H1 (cell line): ENCODE results near the gene ASH1L. TPM values are rescaled to one million over a fixed set of nuclear protein-coding genes. Genes with fewer than 3 reads are reported as not detected.

Source experiments
- CTCF ChIA-PET: fragments of 300-600 bp; sonication (Branson Sonifier 250); formaldehyde crosslinking; loops from one replicate; lab custom pipeline; 2021; ENCODE audit not compliant: partially characterized antibody; lab: Charles Lee
- POLR2A ChIA-PET: fragments of 300-600 bp; sonication (Branson Sonifier 250); formaldehyde crosslinking; loops from one replicate; lab custom pipeline; 2021; ENCODE audit warnings: inconsistent platforms; ENCODE audit not compliant: partially characterized antibody; lab: Charles Lee
- DNase-seq, 2 experiments: peaks; one replicate each; pipeline versions ENCODE4 v3.0.0 to v3.0.0-alpha.2; 2010 to 2022; ENCODE audit warnings: low spot score in 2 of 2, low read depth in 1 of 2, mixed read lengths in 1 of 2
- FAIRE-seq: peaks from 2 replicates; lab custom pipeline; 2011; peaks lifted over from hg19 to GRCh38; lab: Jason Lieb, UNC
- H2AFZ ChIP-seq: 2 replicates; pipeline ENCODE4 v1.8.1; 2012; ENCODE audit warnings: low read length, inconsistent platforms
- H2AK5ac ChIP-seq: 2 replicates; pipeline ENCODE4 v1.6.1; 2013; ENCODE audit warnings: low read depth, low read length
- H2BK120ac ChIP-seq: replicated peaks from 2 replicates; pipeline ENCODE3; 2013; ENCODE audit warnings: low read depth, low read length, inconsistent platforms
- H2BK12ac ChIP-seq: 2 replicates; pipeline ENCODE4 v1.6.1; 2013; ENCODE audit warnings: low read depth, low read length
- H2BK15ac ChIP-seq: 2 replicates; pipeline ENCODE4 v1.6.1; 2013; ENCODE audit warnings: low read length
- H2BK20ac ChIP-seq: 2 replicates; pipeline ENCODE4 v1.6.1; 2013; ENCODE audit warnings: low read length
- H2BK5ac ChIP-seq: 2 replicates; pipeline ENCODE4 v1.6.1; 2013; ENCODE audit warnings: low read depth, low read length
- H3K14ac ChIP-seq: 2 replicates; pipeline ENCODE4 v1.6.1; 2013; ENCODE audit warnings: inconsistent platforms; ENCODE audit not compliant: insufficient read length
- H3K18ac ChIP-seq: 2 replicates; pipeline ENCODE4 v1.6.1; 2013; ENCODE audit warnings: low read length; ENCODE audit errors: extremely low read depth
- H3K23ac ChIP-seq: 2 replicates; pipeline ENCODE4 v1.6.1; 2013; ENCODE audit warnings: inconsistent platforms; ENCODE audit not compliant: insufficient read length
- H3K23me2 ChIP-seq: 2 replicates; pipeline ENCODE4 v1.6.1; 2013; ENCODE audit warnings: low read depth, low read length
- H3K27ac ChIP-seq: 2 replicates; pipeline ENCODE4 v1.6.1; 2011; ENCODE audit warnings: low read depth, low read length, inconsistent platforms
- H3K27me3 ChIP-seq, 4 experiments: replicated peaks in 1 of 4; 1 replicate in 1 of 4; 2 replicates in 3 of 4; pipeline versions ENCODE4 v1.6.1 to v1.8.1; 2011 to 2013; ENCODE audit warnings: low read length in 3 of 4, mild to moderate bottlenecking in 3 of 4, inconsistent platforms in 2 of 4, mixed read lengths in 2 of 4, moderate library complexity in 1 of 4; ENCODE audit not compliant: control insufficient read depth in 3 of 4, insufficient read depth in 3 of 4; ENCODE audit errors: extremely low read depth in 1 of 4
- H3K36me3 ChIP-seq, 4 experiments: 2 replicates each; pipeline versions ENCODE4 v1.6.1 to v1.8.1; 2011 to 2013; ENCODE audit warnings: mild to moderate bottlenecking in 4 of 4, low read length in 3 of 4, moderate library complexity in 2 of 4, control low read depth in 1 of 4, inconsistent platforms in 1 of 4; ENCODE audit not compliant: insufficient read depth in 4 of 4, control insufficient read depth in 2 of 4
- H3K4ac ChIP-seq: replicated peaks from 2 replicates; pipeline ENCODE3; 2013; ENCODE audit warnings: low read length, low read depth, mixed read lengths, inconsistent platforms; ENCODE audit not compliant: insufficient read length
- H3K4me1 ChIP-seq, 4 experiments: replicated peaks in 1 of 4; 1 replicate in 1 of 4; 2 replicates in 3 of 4; pipeline versions ENCODE4 v1.6.1 to v1.8.1; 2011 to 2013; ENCODE audit warnings: low read length in 3 of 4, inconsistent platforms in 2 of 4, mixed read lengths in 1 of 4; ENCODE audit not compliant: insufficient read depth in 4 of 4, control insufficient read depth in 3 of 4
- H3K4me2 ChIP-seq, 2 experiments: 2 replicates each; pipeline versions ENCODE4 v1.6.1 to v1.8.1; 2011 to 2013; ENCODE audit warnings: low read depth in 2 of 2, low read length in 2 of 2, control low read depth in 1 of 2, inconsistent platforms in 1 of 2, mild to moderate bottlenecking in 1 of 2; ENCODE audit not compliant: insufficient read depth in 1 of 2
- H3K4me3 ChIP-seq, 4 experiments: fragments of 200-600, 300-600 bp in 1 of 4; sonication (generic), shearing (Covaris generic), sonication (Bioruptor Twin) in 1 of 4; 2 replicates each; pipeline versions ENCODE4 v1.5.1 to v1.8.1; 2011 to 2016; ENCODE audit warnings: low read length in 4 of 4, low read depth in 3 of 4, control low read depth in 2 of 4, inconsistent platforms in 2 of 4, mild to moderate bottlenecking in 2 of 4, mixed read lengths in 1 of 4, moderate library complexity in 1 of 4; ENCODE audit not compliant: insufficient read depth in 2 of 4; ENCODE audit errors: extremely low read depth in 1 of 4
- H3K56ac ChIP-seq: replicated peaks from 2 replicates; pipeline ENCODE3; 2013; ENCODE audit warnings: low read depth, mild to moderate bottlenecking, mixed read lengths, low read length, inconsistent platforms; ENCODE audit not compliant: insufficient read length
- H3K79me1 ChIP-seq: 2 replicates; pipeline ENCODE4 v1.6.1; 2013; ENCODE audit warnings: low read depth, low read length, control low read depth
- H3K79me2 ChIP-seq, 2 experiments: 2 replicates each; pipeline versions ENCODE4 v1.6.1 to v1.8.1; 2012 to 2013; ENCODE audit warnings: low read length in 2 of 2, mild to moderate bottlenecking in 2 of 2, inconsistent platforms in 1 of 2; ENCODE audit not compliant: insufficient read depth in 2 of 2, control insufficient read depth in 1 of 2
- H3K9ac ChIP-seq, 4 experiments: replicated peaks in 1 of 4; 1 replicate in 1 of 4; 2 replicates in 3 of 4; pipeline versions ENCODE4 v1.6.1 to v1.8.1; 2011 to 2013; ENCODE audit warnings: low read depth in 3 of 4, low read length in 3 of 4, control low read depth in 2 of 4, mild to moderate bottlenecking in 2 of 4, moderate library complexity in 2 of 4, inconsistent platforms in 1 of 4; ENCODE audit errors: extremely low read depth in 1 of 4
- H3K9me3 ChIP-seq, 2 experiments: 2 replicates each; pipeline versions ENCODE4 v1.6.1 to v1.8.1; 2012 to 2013; ENCODE audit warnings: mild to moderate bottlenecking in 2 of 2, moderate library complexity in 2 of 2, control low read depth in 1 of 2, inconsistent platforms in 1 of 2, low read depth in 1 of 2, low read length in 1 of 2, mixed read lengths in 1 of 2; ENCODE audit not compliant: insufficient read depth in 2 of 2
- H4K20me1 ChIP-seq, 2 experiments: replicated peaks in 1 of 2; 2 replicates each; pipeline versions ENCODE3 to v1.8.1; 2011 to 2013; ENCODE audit warnings: inconsistent platforms in 2 of 2, low read length in 2 of 2, mild to moderate bottlenecking in 1 of 2; ENCODE audit not compliant: insufficient read depth in 2 of 2, control insufficient read depth in 1 of 2
- H4K5ac ChIP-seq: 2 replicates; pipeline ENCODE4 v1.6.1; 2013; ENCODE audit warnings: low read length, low read depth, mixed read lengths, inconsistent platforms; ENCODE audit not compliant: insufficient read length
- H4K8ac ChIP-seq: 2 replicates; pipeline ENCODE4 v1.8.0; 2013; ENCODE audit warnings: mild to moderate bottlenecking, moderate library complexity, low read length, inconsistent platforms; ENCODE audit not compliant: insufficient read depth; ENCODE audit errors: extremely low read depth
- H4K91ac ChIP-seq: replicated peaks from 2 replicates; pipeline ENCODE3; 2013; ENCODE audit warnings: low read length, mixed read lengths, inconsistent platforms; ENCODE audit not compliant: insufficient read length
- ATF2 ChIP-seq: IDR thresholded peaks from 2 replicates; pipeline ENCODE4 v1.6.1; 2012; ENCODE audit warnings: low read length, inconsistent platforms
- CHD1 ChIP-seq: IDR thresholded peaks from 2 replicates; pipeline ENCODE4 v1.6.1; 2012; ENCODE audit warnings: low read depth, low read length, improper control_type of control experiment
- CHD2 ChIP-seq: IDR thresholded peaks from 2 replicates; pipeline ENCODE4 v1.6.1; 2012; ENCODE audit warnings: low read length, improper control_type of control experiment
- GTF2F1 ChIP-seq: IDR thresholded peaks from 2 replicates; pipeline ENCODE4 v1.6.1; 2012; ENCODE audit warnings: low read depth, low read length, improper control_type of control experiment, borderline replicate concordance
- KDM5A ChIP-seq: fragments of 200-600 bp; IDR thresholded peaks from 2 replicates; pipeline ENCODE4 v1.7.1; 2012; ENCODE audit warnings: mild to moderate bottlenecking, low read length, inconsistent platforms, mixed read lengths
- POLR2AphosphoS5 ChIP-seq: IDR thresholded peaks from 2 replicates; pipeline ENCODE4 v1.6.1; 2011; ENCODE audit warnings: low read depth, low read length
- POU5F1 ChIP-seq: IDR thresholded peaks from 2 replicates; pipeline ENCODE4 v1.6.1; 2011; ENCODE audit warnings: low read depth, mild to moderate bottlenecking, low read length, moderate library complexity
- RAD21 ChIP-seq, 2 experiments: IDR thresholded peaks in 1 of 2; conservative IDR thresholded peaks in 1 of 2; 2 replicates each; pipeline ENCODE4 v1.6.1; 2011; ENCODE audit warnings: low read depth in 2 of 2, low read length in 2 of 2, improper control_type of control experiment in 1 of 2, inconsistent platforms in 1 of 2, mild to moderate bottlenecking in 1 of 2, moderate library complexity in 1 of 2
- RBBP5 ChIP-seq: IDR thresholded peaks from 2 replicates; pipeline ENCODE4 v1.7.1; 2012; ENCODE audit warnings: low read depth, mild to moderate bottlenecking, inconsistent platforms, low read length, moderate library complexity, borderline replicate concordance
- SIRT6 ChIP-seq: IDR thresholded peaks from one replicate; pipeline ENCODE4 v1.7.1; 2012; ENCODE audit warnings: low read length, inconsistent platforms
- SIX5 ChIP-seq: IDR thresholded peaks from 2 replicates; pipeline ENCODE4 v1.6.1; 2011; ENCODE audit warnings: mild to moderate bottlenecking, low read depth, low read length
- SP2 ChIP-seq: IDR thresholded peaks from 2 replicates; pipeline ENCODE4 v1.6.1; 2012; ENCODE audit warnings: mild to moderate bottlenecking, low read length, inconsistent platforms
- TAF1 ChIP-seq: IDR thresholded peaks from 2 replicates; pipeline ENCODE4 v1.6.1; 2011; ENCODE audit warnings: mild to moderate bottlenecking, low read depth, low read length
- TAF7 ChIP-seq: optimal IDR thresholded peaks from 2 replicates; pipeline ENCODE3; 2011; ENCODE audit warnings: low read depth, mild to moderate bottlenecking, inconsistent platforms, low read length, moderate library complexity, borderline replicate concordance
- TEAD4 ChIP-seq: IDR thresholded peaks from 2 replicates; pipeline ENCODE4 v1.6.1; 2012; ENCODE audit warnings: low read depth, low read length, inconsistent platforms, mixed read lengths
- WGBS, 2 experiments: shearing (Covaris generic) in 1 of 2; methylation state at CpG; one replicate each; pipeline versions ENCODE4 v1.1.6 to v1.1.7; 2013 to 2015; ENCODE audit warnings: low lambda C conversion rate in 2 of 2, mixed read lengths in 2 of 2, inconsistent platforms in 1 of 2, low coverage in 1 of 2, missing lambda C conversion rate in 1 of 2; ENCODE audit not compliant: insufficient replicate concordance in 2 of 2, insufficient coverage in 1 of 2, insufficient read length in 1 of 2; ENCODE audit errors: extremely low coverage in 1 of 2, missing lambda C conversion rate in 1 of 2; 5-methylcytosine and 5-hydroxymethylcytosine counted together
- polyA plus RNA-seq, 7 experiments: library from polyadenylated mRNA; depleted of rRNA in 3 of 7; stranded (reverse) in 5 of 7; unstranded in 2 of 7; fragments of >200 nt in 5 of 7; fragments of 200-250 nt in 2 of 7; gene quantifications; 1 replicate in 5 of 7; 2 replicates in 1 of 7; 4 replicates in 1 of 7; pipeline versions ENCODE4 v1.2.1 to v1.2.3, GENCODE V29; 2011 to 2013; ENCODE audit warnings: missing spikeins in 2 of 7, mixed read lengths in 2 of 7
- total RNA-seq: library from RNA; stranded (reverse); fragmentation: NEBNext Ultra II Directional; extraction: Animal tissue kit (Norgen Biotek cat#: 25700); gene quantifications from 2 replicates; pipeline ENCODE4 v1.2.1, GENCODE V29; 2021

Gene ASH1L
- total and polyA plus RNA-seq, 2 of the 8 experiments (the other 6 are each of a cell fraction or from before 2014, with no cell fraction given), result 7.5 to 27.6 TPM

GRCh38 chr1:155458111-155458510 lies 104.5 kb downstream of the ASH1L start:
- DNase-seq, result no peak
- H3K56ac ChIP-seq, result no peak overlapping the region
- FAIRE-seq, result no peak
- H2AFZ ChIP-seq, result no peak overlapping the region
- H4K91ac ChIP-seq, result no peak overlapping the region
- ChIA-PET CTCF (no interaction called here), POLR2A (no interaction called here)
- 93% methylated on average over 4 of the region's 4 CpGs; no CpG with 5 or more reads in 1 of the 2 experiments for WGBS, 2 experiments
- H3K4me1 ChIP-seq, result no peaks in the 10 kb centered on the region
- H2BK5ac ChIP-seq, result no peak overlapping the region
- H4K8ac ChIP-seq, result no peak overlapping the region
- H3K23ac ChIP-seq, result no peak overlapping the region
- no peaks in the 10 kb centered on the region for H3K27me3 ChIP-seq
- H2BK120ac ChIP-seq, result no peak overlapping the region
- H3K4ac ChIP-seq, result no peak overlapping the region
- H3K79me2 ChIP-seq, result no peaks in the 10 kb centered on the region
- H3K27ac ChIP-seq, result no peak overlapping the region
- H4K5ac ChIP-seq, result no peak overlapping the region
- H2AK5ac ChIP-seq, result no peak overlapping the region
- no peaks in the 10 kb centered on the region for H3K79me1 ChIP-seq
- no peak overlapping the region for H3K4me3 ChIP-seq
- no peak overlapping the region for H3K4me2 ChIP-seq
- H2BK15ac ChIP-seq, result no peak overlapping the region
- H2BK12ac ChIP-seq, result no peak overlapping the region
- H3K9ac ChIP-seq, result no peak overlapping the region
- no peak overlapping the region for H2BK20ac ChIP-seq
- no peak overlapping the region for H3K18ac ChIP-seq
- no peaks in the 10 kb centered on the region for H3K23me2 ChIP-seq
- H3K36me3 ChIP-seq, result no peaks in the 10 kb centered on the region
- no peaks in the 10 kb centered on the region for H4K20me1 ChIP-seq
- no peaks in the 10 kb centered on the region for H3K9me3 ChIP-seq
- H3K14ac ChIP-seq, result no peak overlapping the region
- TF ChIP-seq TEAD4 (no peak), SIX5 (no peak), RBBP5 (no peak), SIRT6 (no peak), CHD1 (no peak), RAD21 (IDR thresholded peaks at IDR 0.05 in 1 of 2, conservative IDR thresholded peaks at IDR 0.05 in 1 of 2; ENCODE audit: low read depth in 2 of 2, low read length in 2 of 2) (no peak), POLR2AphosphoS5 (no peak), SP2 (no peak), CHD2 (no peak), POU5F1 (no peak), TAF1 (no peak), TAF7 (no peak), KDM5A (no peak), GTF2F1 (no peak), ATF2 (no peak)
